Stimulated activated naive CD4-positive, alpha-beta T cell (primary cell): ENCODE data around the gene BASP1.
"Not testable (repeated sequence)": the region's sequence is repeated elsewhere in the genome, so short reads cannot be mapped to it uniquely, and the experiment has no call there.

Experiments
- DNase-seq, 6 experiments: peaks; one replicate each; lab custom pipeline; 2025; lab: John Stamatoyannopoulos, UW

BASP1 gene

GRCh38 chr5:17289681-17290539, 72.5 kb downstream of the BASP1 start:
- no peak for DNase-seq

- DNase-seq = no peak
Observed at GRCh38 chr5:17290540-17290974, 73.1 kb downstream of the BASP1 start.

- no peak for DNase-seq
Observed at GRCh38 chr5:17292434-17293015, 75.1 kb downstream of the BASP1 start.

GRCh38 chr5:17294639-17295311, 77.3 kb downstream of the BASP1 start:
- no peak for DNase-seq

- DNase-seq = no peak
Observed at GRCh38 chr5:17295671-17296070, 78.2 kb downstream of the BASP1 start.

GRCh38 chr5:17302106-17302505, 84.7 kb downstream of the BASP1 start:
- no peak for DNase-seq

GRCh38 chr5:17302604-17303003, 85.2 kb downstream of the BASP1 start:
- DNase-seq = no peak

- no peak for DNase-seq
Observed at GRCh38 chr5:17304282-17304681, 86.9 kb downstream of the BASP1 start.

GRCh38 chr5:17305017-17305416, 87.6 kb downstream of the BASP1 start:
- no peak for DNase-seq

GRCh38 chr5:17305964-17306725, 88.7 kb downstream of the BASP1 start:
- no peak for DNase-seq

GRCh38 chr5:17306726-17307091, 89.3 kb downstream of the BASP1 start:
- no peak for DNase-seq

GRCh38 chr5:17307440-17307839, 90.0 kb downstream of the BASP1 start:
- not testable (repeated sequence) for DNase-seq

- DNase-seq = no peak
Observed at GRCh38 chr5:17308326-17309065, 91.1 kb downstream of the BASP1 start.

GRCh38 chr5:17309462-17309861, 92.0 kb downstream of the BASP1 start:
- no peak for DNase-seq

- DNase-seq = not testable (repeated sequence)
Observed at GRCh38 chr5:17310502-17310901, 93.1 kb downstream of the BASP1 start.

- DNase-seq = not testable (repeated sequence)
Observed at GRCh38 chr5:17311811-17312210, 94.4 kb downstream of the BASP1 start.

GRCh38 chr5:17312358-17312757, 94.9 kb downstream of the BASP1 start:
- DNase-seq = no peak

GRCh38 chr5:17314907-17315471, 97.6 kb downstream of the BASP1 start:
- no peak for DNase-seq

GRCh38 chr5:17315710-17316221, 98.3 kb downstream of the BASP1 start:
- no peak for DNase-seq

GRCh38 chr5:17316970-17317459, 99.6 kb downstream of the BASP1 start:
- DNase-seq = no peak

GRCh38 chr5:17317473-17317872, 100.0 kb downstream of the BASP1 start:
- no peak for DNase-seq
